Hematopoietic multipotent progenitor cell (in vitro differentiated cells): ENCODE measurements around the gene TSPAN2. TPM values are rescaled to one million over a fixed set of nuclear protein-coding genes. Genes with fewer than 3 reads are reported as not detected.

Experiments
- DNase-seq, 3 donors: peaks; one replicate each; pipeline ENCODE4 v3.0.0-alpha.2; 2011 to 2015; ENCODE audit warnings: low read depth in 2 of 3, low spot score in 2 of 3
- total RNA-seq: library from RNA; depleted of rRNA; stranded (reverse); fragments of >200 nt; gene quantifications from one replicate; pipeline ENCODE4 v1.2.3, GENCODE V29; 2012

Gene TSPAN2
- total RNA-seq, 1 donor: 71.4 TPM

DNA sequence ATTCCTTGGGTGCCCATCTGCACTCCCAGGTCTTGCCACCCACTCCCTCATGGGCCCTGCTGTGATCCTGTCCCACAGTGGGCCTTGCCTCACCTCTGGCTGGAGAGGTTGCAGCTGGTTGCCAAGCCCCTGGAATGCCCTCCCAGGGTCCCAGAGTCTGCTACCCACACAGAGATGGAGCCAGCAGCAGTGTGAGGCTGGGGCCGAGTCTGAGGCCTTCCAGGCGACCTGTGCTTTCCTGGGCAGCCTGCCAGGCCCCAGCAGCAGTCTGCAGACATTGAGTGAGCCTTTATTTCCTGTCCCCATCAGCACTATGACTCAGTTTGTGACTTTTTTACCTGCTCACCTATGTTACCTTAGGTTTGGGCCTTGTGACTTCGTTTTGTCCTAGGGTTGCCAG, 25.0 kb upstream of the TSPAN2 start:
- peak in 1 of 3 donors; percentile 51 for DNase-seq

DNA sequence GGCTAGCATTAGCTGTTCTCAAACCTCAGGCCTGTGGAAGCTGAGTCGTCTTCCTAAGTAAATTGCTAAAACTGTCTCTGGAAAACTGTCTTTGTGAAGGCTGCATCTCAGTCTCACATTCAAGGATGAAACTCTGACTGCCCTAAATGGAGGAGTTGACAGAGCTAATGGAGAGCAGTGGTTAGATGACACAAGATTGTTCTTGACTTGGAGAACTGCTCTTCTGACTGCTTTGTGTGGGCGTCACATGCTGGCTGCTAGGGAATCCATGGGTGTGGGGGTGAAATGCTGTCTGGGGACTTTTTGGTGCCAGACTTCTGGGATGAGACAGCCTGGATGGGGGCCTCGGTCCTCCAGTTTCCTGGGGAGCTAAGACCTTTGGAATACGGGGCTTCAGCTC, 24.5 kb upstream of the TSPAN2 start:
- no peak for DNase-seq

DNA sequence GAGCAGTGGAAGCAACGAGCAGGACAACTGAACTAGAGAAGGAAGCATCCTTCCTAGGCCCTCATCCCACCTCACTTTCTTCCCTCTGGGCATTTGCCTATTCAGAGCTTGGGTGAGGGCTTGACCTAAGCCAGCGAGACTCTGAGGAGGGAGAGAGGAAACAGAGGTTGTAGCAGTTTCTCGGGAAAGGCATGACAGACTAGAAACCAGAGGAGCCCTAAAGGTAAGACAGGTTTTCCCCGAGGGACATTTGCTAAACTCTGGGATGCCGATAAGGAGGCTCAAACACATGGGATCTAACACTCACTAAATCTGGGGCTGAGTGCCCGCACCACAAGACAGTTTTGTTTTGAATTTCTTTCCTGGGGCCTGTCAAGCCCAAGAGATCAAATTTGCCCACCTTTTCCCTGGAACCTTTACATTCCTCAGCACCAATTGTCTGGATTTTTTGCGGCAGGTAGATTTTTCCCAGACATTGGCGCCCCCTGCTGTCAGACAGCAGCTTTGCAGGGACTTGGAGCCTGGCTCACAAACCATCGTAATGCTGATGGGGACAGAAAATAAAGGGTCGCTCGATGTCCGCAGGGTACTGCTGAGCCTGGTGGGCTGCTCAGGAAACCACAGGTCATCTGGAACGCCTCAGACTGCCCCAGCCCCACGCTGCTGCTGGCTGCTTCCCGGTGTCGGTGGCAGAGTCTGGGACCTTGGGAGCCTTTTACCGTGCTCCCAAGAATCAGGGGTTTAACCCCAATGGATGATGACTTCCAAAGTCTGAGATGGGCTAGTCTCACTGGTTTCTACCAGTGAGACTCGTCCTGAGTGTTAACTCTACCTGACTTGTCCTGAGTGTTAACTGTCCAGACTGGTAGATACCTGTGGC, 23.4 kb upstream of the TSPAN2 start:
- peak in 1 of 3 donors; percentile 42 for DNase-seq

DNA sequence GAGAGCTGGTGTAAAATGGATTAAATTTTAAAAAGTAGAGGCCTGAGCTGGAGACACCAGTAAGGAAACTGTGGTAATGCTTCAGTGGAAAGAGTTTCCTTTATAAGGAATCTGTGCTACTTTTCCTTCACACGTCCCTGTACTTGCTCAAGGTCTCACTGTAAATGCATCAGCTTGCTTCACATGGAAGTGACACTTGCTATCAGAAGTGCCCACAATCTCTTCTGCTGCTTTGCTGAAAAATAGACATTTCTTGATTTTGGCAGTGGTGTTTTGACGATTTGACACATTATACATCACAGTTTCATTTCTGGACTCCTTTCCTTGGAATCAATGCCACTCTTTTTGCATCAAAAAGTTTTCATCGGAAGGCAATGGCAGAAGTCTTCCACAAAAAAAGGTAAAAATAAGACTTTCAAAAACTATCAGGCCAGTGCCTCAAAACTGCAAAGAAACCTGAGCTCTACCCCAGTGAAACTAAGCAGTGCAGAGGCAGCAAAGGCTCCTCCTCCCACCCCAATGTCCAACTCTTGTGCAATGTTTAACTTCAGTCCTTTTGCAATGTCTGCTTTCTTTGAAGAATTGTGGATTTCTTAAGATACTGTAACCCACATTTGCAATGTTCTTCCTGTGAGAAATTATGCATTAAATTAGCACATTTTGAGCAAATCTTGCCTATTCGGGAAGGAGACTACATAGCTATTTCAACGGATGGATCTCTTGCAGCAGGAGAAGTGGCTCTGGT, 18.4 kb upstream of the TSPAN2 start:
- no peak for DNase-seq

DNA sequence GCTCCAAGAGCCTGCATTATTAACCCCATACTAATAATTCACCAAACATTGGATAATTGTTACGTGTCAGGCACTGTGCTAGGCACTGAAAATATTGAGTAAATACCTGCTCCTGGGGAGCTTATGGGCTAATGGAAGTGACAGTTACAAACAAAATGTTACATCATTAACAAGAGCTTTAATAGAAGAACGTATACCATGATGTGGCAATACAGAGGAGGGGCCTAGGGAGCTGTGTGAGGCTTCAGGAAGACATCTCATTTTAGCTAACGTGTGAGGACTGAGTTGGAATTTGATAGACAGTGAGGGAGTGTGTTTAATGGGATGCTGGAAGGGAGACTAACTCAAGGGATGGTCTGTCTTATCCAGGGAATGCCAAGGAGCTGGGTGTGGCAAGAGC, 16.5 kb upstream of the TSPAN2 start:
- no peak for DNase-seq

DNA sequence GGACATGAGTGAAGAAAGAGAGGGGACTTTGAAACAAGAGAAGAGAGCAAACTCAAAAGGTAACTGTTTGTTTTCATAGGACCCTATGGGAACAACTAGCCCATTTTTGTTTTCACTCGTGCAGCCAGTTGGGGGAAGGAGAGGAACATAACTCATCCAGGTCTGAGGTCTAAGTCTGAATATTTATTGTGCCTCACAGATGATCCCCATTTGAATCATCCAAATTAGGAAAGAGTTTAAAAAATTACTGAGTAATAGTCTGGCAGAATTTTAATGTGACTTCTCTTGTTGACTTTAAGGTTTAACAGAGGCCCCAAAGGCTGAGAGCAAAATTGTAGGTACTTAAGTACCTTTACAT, 10.4 kb upstream of the TSPAN2 start:
- no peak for DNase-seq

DNA sequence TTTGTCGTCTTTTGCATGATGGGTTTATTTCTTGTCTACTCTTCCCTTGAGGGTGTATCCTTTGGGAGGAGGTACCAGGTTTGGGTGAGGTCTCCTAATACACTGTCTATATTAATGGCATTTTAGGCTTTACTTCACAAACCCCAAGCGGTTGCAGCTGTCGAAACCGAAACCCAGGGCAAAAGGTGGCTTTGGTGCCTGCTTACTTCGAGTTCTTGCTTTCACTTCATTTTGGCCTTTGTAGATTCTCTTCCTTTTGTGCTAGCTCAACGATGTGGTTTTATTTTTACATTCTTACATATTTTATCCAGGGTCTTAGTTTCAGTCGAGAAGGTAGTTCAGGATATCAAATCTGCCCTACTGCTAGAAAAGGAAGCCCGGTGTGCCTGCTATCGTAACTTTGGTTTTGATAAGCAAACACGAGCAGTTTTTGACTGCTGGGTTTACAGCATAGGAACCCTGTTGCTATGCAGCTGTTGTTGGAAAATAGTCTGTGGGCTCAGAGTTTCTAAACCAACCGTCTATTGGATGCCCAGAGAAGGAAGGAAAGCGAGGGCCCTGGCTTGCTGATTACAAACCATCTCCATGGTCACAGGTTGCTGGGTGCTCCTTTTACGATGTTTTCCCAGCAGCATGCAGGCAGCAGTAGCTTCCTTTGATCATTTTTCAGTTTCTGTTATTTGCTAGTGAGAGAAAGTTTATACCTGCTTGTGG, 9.8 kb upstream of the TSPAN2 start:
- peak; percentile 72 to 98 (median 94) for DNase-seq

DNA sequence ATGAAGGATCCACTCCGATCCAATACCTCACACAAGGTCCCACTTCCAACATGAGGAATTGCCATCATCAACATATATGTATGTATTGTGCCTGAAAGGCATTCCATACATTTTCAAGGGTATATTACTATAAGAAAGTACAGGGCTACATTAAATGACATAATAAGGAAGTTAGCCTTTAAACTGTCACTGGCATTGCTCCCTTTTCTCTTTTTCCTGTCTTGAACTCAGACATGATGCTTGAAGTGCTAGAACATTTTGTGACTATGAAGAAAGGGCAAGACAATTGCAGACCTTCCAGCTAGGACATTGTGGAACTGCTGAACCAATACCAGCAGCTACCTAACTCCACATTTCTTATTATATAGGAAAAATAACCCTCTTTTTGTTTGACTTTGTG, 2.9 kb upstream of the TSPAN2 start:
- no peak for DNase-seq

DNA sequence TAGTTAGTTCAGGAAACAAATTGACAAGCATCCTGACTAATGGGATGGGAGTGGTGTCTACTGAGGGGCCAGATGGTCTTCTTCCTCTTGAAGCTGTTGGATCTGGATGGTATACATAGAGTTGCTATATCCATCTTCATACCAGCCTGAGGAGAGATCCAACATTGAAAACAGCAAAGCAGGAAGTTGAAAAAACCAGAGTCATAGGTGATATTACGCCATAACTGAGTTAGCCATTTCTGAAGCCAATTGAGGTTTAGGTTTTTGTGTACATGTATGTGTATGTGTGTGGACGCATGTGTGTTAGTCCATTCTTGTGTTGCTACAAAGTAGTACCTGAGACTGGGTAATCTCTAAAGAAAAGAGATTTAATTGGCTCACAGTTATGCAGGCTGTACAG, 2.3 kb upstream of the TSPAN2 start:
- no peak for DNase-seq

DNA sequence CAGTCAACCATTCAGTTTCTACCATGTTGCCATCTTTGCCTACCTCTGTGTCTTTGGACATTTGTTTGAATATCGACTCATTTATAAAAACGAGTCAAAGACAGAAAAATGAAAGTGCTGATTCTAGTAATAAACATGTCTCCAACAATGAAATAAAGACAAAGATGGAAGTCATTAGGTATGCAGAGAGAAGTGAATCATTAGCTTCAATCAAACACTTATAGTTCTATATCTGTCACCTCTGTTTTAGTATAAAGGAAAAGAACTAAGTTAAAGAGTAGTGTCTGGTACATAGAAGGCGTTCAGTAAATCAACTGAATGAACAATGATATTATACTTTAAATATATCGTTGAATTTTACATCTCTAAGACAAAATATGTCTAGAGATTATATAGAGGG, 1.7 kb upstream of the TSPAN2 start:
- no peak for DNase-seq

DNA sequence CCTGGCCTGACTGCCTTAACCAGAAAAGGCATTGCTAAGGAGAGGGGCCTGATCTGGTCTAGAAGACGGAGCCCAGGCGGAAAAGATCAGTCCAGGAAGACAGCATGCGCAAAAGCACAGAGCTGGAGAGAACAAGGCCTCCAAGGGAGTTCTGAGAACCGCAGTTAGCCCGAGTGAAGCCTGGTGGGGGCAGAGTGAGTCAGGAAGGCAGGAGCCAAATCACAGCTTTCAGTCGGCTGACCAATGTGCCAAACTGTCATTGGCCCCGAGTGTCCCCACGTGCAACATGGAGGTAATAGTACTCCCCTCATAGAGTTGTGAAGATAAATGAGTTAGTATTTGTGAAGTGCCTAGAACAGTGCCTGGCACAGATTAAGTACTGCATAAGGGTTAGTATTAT, 1.2 kb upstream of the TSPAN2 start:
- no peak for DNase-seq

DNA sequence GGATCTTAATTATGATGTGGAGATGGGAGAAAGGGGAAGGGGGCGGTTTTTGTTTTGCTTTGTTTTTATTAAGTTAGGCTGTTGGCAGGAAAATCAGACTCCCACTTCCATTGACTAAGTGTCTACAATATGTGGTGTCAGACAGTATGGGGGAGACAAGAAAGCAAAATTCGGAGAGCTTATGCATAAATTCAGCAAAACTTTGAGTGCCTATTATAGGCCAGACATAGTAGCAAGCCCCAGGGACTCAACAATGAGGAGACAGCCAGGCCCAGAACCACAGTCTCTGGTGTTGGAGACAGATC, 835 bp upstream of the TSPAN2 start:
- no peak for DNase-seq

DNA sequence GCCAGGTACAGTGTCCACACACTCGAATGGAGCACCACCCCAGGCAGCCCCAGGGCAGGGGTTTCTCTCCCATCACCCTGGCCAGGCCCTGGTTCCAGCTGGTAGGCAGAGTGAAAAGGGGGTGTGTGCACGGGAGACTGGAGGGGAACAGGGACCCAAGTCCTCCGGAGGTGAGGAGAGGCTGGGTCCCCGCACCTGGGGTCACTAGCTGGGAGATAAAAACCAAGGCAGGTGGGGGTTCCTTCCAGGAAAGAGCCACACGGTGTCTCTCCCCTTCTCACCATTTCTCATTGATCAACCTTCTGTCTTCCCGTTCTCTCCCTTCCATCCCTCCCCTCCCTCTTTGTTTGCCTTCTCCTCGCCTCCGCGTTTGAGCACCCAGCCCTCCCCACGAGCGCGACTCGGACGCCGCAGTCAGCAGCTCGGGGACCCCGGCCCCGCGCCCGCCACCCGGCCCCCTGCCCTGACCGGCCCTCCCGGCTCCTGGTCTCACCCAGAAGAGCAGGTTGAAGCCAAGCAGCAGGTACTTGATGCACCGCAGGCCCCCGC, 358 bp downstream of the TSPAN2 start:
- peak in 1 of 3 donors; percentile 31 for DNase-seq

DNA sequence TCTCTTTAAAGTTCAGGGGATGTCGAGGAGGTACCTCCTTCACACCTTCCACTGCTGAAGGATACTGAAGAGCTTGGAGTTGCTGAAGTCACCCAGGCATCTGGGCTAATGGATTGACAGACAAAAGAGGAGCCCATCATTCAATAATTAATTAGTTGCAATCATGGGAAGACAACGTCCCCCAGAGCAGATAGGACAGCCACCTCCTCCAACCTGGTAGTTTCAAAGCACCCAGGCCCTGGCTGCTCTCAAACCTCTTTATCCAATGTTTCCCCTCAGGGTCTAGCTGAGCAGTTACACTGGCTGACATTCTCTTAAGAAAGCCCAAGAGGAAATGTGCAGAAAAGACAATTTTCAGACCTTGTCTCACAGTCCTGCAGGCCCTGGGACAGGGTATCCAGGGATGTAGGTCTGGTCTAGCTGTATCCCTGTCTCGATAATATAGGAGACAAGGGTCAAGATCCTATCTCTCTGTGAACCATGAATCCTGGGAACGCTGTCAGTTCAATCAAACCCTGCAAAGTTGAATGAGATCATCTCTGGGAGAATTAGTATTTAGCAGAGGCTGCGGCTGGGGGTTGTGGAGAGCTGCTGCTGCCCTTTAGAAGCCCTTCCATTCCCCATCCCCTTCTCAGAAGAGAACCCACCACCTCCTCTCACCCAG, 1.1 kb downstream of the TSPAN2 start:
- DNase-seq: no peak

DNA sequence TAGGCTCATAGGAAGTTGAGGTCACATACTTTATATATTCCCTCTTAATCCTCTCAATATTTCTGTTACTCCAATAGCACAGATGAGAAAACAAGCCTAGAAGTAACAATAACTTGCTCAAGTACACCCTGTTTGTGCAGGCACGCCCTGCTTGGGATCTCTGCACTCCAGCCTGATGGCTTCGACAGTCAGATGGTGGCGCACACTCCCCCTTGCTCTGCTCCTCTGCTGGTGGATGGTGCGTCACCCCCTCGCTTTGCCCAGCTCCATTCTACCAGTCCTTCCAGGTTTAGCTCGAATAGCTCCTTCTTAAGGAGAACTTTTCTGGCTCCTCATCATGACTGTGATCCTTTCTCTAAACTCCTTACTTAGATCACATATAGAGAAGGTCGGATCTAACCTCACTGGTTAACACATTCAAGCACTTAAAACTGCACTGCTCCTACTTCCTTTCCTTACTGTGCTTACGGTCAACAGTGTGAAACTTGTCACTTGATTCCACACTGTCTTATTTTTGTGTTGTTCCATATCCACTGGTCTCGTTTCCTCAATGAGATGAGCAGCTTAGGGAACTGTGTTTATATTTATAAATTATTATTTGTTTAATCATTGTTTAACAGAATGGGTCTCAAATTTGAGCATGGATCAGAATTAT, 3.0 kb downstream of the TSPAN2 start:
- no peak for DNase-seq

DNA sequence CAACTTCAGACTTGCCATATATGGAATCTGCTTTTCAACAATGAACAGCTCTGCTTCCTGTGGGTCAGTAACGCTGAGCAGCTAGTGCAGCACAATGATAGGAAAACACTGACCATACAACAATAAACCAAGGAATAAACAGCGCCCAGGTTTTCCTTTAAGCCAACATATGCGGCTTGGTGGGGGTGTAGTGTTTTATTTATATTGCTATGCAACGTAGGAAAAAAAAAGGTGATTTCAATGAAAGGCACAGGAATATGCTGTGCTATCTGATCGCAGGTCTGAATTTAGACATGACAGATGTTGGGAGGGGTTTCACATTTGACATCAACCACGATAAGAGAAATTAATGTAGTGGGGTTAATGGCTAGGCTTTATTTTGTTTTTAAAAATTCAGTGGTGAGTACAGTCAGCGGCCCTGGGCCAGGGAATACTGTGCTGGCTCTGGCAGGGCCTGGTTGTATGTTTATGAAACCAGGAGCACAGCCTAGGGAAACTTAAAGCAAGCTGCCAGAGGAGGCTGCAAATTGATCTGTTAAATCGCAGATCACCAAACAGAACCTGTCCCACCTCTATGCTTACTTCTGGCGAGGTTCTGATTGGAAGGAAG, 4.3 kb downstream of the TSPAN2 start:
- DNase-seq: peak in 1 of 3 donors; percentile 75

DNA sequence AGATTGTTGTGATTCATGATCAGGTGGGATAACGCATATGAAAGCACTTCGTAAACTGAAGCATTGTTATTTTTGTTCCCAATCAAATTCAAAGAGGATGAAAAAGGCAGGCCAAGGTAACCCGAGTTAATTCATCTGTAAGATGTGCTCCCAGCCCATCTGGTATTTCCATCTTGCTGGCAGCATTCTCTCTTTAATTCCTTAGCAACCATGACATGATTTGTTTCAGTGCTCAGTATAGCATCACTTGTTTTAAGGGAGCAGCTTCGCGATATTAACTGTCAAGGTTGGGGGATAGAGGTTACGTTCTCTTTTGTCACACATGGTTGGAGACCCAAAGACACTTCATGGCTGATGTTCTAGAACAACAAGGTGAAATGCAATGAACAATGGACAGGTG, 6.4 kb downstream of the TSPAN2 start:
- DNase-seq: no peak

DNA sequence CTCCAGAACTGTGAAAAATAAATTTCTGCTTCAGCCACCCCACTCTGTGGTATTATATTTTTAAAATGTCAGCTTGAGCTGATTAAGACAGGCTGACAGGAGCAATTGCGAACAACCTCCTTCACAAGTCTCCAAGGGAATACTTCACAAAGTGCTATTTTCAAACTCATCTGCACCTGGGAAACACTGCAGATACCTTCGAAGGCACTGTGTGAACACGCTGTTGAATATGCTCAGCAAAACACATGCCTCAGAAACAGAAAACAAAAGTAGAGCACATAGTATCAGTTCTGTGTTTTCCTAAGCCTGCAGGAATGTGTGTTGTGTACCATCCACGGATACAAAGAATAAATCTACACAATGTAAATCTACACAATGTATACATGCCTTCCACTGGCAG, 10.6 kb downstream of the TSPAN2 start:
- DNase-seq: no peak

DNA sequence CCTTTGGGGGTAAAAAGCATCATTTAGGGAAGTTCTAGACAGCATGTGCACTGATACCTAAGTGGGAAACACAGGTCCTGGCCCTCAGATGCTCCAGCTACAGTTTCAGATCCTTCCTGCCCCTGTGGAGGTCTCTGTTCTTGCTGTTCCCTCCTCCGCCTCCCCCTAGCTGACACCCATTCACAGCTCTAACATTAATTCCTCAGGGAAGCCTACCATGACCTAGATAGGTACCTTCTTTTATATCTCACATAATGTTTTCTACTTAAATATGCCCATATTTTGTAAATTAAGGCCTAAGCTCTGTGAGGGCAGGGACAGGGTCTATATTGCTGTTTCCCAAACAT, 11.3 kb downstream of the TSPAN2 start:
- DNase-seq: no peak
